GM21390 (cell line): ENCODE measurements around the gene LENEP.

Experiments
- ATAC-seq: cut with Tn5 transposase; IDR thresholded peaks from one replicate; pipeline ENCODE4 v1.9.1; 2021; ENCODE audit not compliant: unreplicated experiment

LENEP gene

DNA sequence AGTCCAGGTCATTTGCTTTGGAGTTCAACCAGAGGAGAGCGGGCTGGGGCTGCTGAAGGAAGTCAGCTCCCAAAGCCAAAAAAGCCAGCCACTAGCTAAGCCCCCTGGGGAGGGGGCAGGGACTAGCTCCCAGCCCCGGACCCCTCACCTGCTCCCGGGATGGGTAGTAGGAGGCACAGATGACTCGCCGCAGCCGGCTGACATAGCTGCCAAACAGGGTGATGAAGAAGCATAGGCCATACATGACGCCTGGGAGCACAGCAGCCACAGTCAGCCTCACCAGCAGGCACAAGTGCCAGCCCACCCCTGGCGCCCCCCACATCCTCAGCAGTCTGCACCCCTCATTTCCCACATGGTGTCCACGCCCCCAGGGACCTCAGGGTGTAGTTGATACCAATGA is 32.8 kb downstream of the LENEP start:
- ATAC-seq = no peak

DNA sequence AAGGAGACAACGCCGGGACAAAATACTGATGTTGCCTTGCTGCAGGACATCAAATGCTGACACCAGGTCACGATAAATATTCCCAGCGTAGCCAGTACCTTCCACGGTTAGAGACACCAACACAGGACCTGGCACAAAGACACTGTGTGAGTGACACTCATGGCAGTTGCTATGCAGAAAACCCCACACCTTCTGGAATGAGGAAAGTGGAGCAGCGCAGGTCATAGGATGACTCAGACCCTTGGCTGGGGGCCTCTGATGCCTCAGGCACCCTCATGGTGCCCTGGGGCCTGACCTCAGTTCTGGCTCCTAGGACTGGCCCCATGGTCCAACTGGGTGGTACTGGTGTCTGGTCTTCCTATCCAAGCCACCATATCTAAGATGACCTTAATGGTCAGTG is 33.2 kb downstream of the LENEP start:
- no peak for ATAC-seq

DNA sequence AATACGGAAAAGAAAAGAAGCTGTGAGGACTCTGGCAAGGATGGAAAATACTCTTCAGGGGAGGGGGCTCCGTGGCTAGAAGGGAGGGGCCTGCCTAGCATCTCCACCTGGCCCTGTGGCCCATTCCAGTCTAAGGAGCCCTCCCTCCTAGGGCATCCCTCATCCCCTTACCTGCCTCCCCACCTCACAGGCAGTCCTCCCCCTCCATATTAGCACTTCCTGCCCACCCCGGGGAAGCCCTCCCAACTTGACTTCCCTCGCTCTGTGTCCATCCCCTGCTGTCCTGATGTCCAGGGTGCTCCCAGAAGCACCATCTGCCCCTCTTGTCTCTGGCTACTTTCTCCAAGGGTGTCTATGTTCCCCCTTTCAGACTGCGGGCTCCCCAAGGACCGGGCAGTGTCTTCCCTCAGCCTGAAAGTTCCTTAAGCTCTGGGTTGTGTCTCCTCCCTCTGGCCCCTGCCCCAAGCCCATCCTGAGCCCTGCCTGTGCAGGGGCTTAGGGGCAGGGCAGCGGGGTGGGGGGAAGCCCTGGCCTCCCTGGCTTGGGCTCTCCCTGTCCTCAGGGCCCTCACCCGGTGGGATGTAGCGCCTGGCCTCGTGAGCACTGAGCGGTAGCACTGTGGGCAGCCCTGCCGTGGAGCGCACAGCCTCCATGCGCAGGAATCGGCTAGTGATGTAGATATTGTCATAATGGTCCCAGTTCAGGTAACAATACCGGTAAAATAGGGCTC is 36.3 kb downstream of the LENEP start:
- ATAC-seq = no peak

DNA sequence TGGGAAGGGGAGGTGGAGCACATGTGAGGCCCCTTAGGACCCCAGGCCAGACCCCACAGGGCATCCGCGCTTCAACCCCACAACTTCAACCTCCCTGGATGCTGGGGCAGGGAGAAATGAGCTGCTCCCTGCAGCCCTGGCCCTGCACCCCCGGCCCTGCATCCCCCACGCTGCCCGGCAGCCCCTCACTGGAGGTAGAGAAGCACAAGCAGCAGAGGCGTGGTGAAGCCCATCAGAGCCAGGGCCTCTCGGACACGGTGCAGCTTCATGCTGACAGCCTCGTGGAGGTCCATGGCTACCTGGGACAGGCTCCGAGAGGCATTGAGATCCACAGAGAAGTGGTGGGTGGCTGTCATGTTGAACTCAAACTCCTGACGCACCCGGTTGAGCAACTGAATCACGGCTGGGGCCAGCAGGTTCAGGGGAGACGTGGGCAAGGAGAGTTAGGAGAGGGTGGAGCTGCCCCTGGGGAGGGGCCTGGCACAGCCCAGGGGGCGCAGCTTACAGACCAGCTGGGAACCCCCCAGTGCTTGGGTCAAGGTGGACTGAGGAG is 36.9 kb downstream of the LENEP start:
- no peak for ATAC-seq

DNA sequence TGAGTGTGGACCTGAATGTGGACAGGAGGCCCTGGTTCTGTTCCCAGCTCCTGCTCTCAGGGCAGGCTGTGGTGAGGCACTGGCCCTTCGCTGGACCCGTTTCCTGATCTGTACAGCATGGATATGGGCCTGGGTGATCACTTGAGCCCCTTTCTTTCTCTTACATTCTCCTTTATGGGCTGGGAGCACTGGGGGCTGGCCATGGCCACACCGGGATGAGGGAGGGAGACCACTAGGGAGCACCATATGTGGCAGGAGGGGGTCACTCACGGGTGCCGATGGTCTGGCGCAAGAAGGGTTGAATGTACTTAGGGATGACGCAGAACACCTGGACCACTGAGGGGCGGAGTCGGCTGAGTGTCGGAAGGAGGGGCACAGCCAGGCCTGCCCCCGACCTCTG is 37.5 kb downstream of the LENEP start:
- no peak for ATAC-seq

DNA sequence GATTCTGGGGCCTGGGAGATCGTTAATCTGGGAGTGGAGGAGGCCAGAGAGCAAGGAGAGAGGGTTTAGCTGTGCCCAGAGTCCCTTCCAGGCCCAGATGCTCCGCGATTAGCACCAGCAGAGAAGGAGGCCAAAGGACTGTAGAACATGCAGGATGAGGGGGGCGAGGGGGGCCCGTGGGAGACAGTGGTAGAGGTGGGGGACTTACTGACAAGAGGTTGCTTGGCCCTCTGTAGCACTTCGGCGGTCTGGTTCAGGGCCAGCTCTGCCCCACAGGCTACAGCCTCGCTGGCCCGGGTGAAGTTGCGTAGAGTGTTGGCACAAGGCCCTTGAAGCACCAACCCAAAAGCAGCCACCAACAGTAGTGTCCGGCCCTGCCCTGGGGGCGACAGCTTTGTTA is 39.5 kb downstream of the LENEP start:
- ATAC-seq = no peak

DNA sequence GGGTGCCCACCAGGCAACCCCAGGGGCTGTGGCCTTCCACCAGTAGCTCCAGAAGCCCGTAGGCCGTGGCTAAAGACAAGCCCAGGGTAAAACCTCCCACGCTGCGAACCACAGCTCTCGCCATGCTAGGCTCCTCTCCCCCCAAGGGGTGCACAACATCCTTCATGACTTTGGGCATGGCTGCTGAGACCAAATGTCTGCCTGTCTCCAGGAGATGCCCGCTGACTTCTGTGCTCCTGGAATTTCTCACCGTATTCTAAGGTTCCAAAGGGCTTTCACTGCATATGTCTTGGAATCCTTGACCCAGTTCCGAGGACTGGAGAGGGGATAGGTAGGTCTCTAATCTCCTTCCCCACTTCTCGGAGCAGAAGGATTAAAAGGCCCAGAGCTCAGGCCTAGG is 40.1 kb downstream of the LENEP start, which contains the start of the genes DCST1 and DCST2:
DCST1 (plus strand) TSS at position 301 of the 400 bp plus-strand sequence. CDS start 213 bp downstream, outside the sequence.
DCST2 (minus strand) TSS at position 258 of the 400 bp plus-strand sequence; CDS start at position 178, 80 bp downstream.
- ATAC-seq = no peak

DNA sequence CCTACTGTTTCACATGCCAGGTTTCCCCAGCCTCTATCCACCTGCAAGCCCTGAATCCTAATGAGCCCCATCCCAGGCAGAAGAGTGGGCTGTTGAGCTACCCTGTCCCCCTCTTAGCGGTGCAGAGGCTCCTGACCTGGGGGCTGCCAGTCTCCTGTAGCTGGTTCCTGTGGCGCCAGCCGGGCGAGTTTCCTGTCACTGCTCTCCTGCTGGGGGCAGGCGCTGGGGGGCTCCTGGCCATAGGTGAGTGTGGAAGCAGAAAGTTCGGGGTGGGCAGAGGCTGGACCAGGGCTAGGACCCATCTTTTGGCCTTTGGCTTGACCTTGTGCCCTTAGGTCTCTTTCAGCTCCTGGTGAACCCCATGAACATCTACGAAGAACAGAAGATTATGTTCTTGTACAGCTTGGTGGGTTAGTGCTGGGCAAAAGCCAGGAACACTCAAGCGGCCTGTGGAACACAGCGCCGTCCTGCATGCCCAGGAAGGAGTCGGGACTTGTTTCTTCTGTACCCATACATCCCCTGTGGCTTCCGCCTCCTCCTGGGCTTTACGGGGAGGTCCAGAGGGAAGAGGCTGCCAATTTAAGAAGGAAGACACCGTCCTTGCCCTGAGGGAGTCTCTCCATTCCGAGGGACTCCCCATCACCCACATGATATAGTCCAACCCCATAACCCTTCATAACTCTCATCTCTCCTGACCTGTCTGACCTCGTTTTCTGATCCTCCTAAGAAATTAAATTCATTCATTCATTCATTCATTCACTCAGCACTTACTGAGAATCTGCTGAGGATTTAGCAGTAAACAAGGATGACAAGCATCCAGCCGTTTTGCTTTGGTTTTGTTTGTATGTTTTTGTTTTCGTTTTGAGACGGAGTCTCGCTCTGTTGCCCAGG is 41.2 kb downstream of the LENEP start:
- no peak for ATAC-seq

DNA sequence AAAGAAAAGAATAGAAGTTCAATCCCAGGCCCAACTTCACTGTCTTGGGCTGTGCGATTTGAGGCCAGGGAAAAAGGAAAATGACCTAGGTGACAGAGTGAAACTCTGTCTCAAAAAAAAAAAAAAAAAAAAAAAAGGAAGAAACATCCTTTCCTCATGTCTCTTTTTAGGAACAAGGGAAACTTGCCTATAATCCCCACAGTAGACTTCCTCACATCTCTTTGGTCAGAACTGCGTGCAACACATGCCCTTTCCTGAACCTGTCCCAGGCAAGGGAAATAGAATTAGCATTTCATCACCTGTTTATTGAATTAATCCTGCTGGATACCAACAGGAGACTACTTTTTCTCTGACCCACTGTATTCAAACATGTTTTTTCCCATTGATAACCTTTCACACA is 42.5 kb downstream of the LENEP start:
- no peak for ATAC-seq

DNA sequence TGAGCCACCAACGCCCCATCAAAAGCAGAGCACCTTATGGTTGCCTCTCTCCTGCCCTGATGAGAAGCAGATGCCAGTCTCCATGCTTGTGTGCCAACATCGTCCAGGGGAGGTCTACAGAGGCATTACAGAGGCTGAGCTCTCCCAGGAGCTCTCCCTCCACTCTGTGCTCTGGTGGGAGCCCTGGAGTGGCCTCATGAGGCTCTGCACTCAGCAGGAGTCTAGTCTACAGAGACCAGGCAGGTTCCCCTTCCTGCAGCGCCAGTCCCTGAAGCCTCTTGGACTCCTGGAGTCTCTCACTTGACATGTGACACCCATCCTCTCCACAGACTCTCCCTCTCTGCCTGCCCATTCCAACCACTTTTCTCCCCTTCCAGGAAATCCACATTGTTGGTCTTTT is 43.7 kb downstream of the LENEP start:
- ATAC-seq = no peak

DNA sequence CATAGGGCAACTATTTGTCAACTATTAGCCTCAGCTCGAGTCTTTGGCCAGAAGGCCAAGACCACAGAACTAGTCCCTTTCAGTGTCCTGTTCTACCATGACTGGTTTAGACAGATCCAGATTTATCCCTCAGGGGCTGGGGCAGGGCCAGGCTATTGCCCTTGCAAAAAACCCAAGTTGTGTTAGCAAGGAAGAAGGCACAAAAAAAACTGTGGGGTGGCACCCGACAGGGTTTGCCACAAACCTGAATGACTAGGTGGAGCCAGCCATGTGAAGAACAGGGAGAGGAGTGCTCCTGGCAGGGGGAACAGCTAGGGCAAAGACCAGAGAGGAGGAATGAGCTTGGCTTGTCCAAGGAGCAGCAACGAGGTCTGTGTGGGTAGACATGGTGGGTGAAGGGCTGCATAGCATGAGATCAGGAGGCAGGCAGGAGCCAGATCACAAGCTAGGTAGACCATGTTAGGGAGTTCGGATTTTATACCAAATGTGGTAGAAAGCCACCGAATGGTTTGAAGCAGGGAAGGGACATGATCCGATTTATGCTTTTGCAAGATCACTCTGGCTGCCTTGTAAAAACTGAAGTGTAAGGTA is 44.6 kb downstream of the LENEP start:
- no peak for ATAC-seq

DNA sequence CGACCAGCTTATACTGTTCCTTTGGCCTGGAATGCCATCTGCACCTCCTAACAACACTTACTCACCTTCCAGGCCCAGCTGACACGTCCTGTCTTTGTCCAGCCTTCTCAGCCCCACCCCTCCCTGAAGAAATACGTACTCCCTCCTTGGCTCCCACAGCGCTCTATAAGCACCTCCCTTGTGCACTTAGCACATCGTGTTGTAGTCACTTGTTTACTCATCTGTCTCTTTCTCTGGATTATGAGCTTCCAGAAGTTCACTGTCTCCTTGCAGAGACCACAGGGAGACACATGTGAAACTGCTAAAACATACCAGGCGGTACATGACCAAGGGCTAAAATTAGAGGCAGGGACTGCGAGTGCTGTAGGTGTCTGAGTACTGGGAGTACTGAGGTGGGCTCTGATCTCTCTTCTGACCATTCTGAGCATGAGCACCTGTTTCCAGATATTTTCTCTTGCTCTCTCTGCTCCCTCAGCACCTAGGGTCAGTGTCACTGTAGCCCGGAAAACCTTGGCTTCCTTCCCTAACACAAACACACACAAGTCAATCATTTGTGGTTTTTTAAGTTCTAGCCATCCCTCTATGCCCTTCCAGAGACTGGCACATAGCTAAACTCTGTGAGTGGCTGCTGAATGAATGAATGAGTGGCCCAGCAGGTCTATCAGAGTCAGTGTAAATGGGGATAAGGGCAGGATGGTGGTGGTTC is 45.4 kb downstream of the LENEP start:
- no peak for ATAC-seq

DNA sequence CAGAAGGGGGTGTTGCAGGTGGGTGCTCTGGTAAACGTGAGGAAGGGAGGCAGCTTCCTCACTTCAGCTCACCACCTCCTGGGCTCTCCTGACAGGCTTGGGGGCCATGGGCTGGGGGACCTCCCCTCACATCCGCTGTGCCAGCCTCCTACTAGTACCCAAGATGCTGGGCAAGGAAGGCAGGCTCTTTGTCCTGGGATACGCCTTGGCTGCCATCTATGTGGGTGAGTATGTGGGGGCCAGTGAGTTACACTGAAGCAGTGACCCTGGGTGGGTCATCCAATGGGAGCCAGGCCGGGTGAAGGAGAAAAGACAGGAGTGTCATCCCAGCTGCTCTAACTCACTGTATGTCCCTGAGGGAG is 45.9 kb downstream of the LENEP start:
- no peak for ATAC-seq

DNA sequence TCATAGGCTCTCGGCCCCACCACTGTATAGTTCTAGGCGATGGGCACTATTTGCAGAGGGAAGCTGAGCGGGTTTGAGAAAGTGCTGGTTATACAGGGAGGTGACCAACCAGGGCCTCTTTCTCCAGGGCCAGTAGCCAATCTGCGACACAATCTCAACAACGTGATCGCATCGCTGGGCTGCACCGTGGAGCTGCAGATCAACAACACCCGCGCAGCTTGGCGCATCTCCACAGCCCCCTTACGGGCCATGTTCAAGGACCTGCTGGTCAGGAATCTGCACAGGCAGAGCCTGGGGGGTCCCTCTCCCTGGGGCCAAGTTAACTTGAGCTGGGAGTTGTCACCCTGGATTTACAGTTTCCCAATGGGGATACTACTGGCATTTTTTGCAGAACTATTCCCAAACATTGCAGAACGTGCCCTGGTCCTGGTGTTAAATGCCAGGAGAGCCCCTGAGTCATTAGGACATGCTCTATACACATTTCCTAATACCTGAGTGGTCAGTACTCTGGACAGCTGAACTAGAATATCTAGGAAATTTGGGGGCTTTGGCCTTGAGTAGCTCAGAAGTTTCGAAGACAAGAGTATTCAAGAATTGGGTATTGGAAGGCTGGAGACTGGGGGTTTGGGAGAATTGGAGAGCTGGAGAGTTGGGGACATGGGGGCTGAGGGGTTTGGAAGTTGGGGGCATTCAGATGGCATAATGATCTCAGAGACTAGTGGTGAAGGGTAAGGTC is 47.1 kb downstream of the LENEP start:
- ATAC-seq = no peak

DNA sequence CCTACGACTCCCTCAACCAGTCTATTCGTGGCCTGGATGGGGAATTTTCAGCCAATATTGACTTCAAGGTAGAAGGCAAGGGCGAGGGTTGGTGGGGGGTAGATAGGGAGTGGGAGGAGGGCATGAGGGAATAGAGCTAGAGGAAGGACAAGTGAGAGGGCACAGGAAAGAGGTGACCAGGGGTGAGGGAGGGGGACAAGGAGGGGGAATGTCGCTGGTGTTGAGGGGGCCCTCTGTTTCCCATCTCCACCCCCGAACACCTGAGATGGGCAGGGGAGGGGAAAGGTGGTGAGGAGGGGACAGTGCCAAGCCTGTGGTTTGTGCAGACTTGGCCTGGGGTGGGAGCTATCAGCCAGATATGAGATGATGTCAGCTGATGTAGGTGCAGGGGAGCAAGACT is 49.4 kb downstream of the LENEP start:
- ATAC-seq = no peak

DNA sequence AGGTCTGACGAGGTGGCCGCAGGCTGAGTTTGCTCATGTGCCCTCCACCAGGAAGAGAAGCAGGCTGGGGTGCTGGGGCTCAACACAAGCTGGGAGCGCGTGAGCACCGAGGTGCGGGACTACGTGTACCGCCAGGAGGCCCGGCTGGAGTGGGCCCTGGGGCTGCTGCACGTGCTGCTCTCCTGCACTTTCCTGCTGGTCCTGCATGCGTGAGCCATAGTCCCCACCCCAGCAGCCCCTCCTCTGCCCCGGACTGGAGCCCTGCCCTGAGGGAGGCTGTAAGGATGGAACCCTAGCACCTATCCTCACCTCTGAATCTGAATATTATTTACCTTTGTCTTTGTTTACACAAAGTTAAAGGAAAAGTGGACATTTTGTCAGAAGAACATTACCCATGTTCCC is 49.9 kb downstream of the LENEP start:
- ATAC-seq = no peak

DNA sequence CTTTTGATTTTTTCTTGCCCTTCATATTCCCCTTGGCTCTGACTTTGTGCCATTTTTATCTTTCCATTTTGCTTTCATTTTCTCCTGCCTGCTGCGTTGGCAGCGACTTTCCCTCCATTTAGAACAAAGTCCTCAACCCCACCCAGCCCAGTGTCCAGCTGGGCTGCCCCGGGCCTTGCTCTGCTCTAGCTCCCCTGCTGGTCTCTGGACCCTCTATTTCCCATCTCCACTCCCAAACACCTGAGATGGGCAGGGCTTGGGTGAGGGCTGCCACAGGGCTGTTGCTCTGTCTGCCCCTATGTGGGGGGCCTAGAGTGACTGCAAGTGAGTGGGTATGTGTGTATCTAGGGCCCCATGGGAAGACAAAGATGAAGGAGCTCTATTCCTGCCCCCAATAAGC is 50.4 kb downstream of the LENEP start:
- ATAC-seq = no peak
